H1 (cell line): Measurements from ENCODE around the gene APOL5. TPM values are rescaled to one million over a fixed set of nuclear protein-coding genes. Genes with fewer than 3 reads are reported as not detected.

ENCODE experiments used
- CTCF ChIA-PET: fragments of 300-600 bp; sonication (Branson Sonifier 250); formaldehyde crosslinking; loops from one replicate; lab custom pipeline; 2021; ENCODE audit not compliant: partially characterized antibody; lab: Charles Lee
- POLR2A ChIA-PET: fragments of 300-600 bp; sonication (Branson Sonifier 250); formaldehyde crosslinking; loops from one replicate; lab custom pipeline; 2021; ENCODE audit warnings: inconsistent platforms; ENCODE audit not compliant: partially characterized antibody; lab: Charles Lee
- DNase-seq, 2 experiments: peaks; one replicate each; pipeline versions ENCODE4 v3.0.0 to v3.0.0-alpha.2; 2010 to 2022; ENCODE audit warnings: low spot score in 2 of 2, low read depth in 1 of 2, mixed read lengths in 1 of 2
- FAIRE-seq: peaks from 2 replicates; lab custom pipeline; 2011; peaks lifted over from hg19 to GRCh38; lab: Jason Lieb, UNC
- H2AFZ ChIP-seq: 2 replicates; pipeline ENCODE4 v1.8.1; 2012; ENCODE audit warnings: low read length, inconsistent platforms
- H2AK5ac ChIP-seq: 2 replicates; pipeline ENCODE4 v1.6.1; 2013; ENCODE audit warnings: low read depth, low read length
- H2BK120ac ChIP-seq: replicated peaks from 2 replicates; pipeline ENCODE3; 2013; ENCODE audit warnings: low read depth, low read length, inconsistent platforms
- H2BK12ac ChIP-seq: 2 replicates; pipeline ENCODE4 v1.6.1; 2013; ENCODE audit warnings: low read depth, low read length
- H2BK15ac ChIP-seq: 2 replicates; pipeline ENCODE4 v1.6.1; 2013; ENCODE audit warnings: low read length
- H2BK20ac ChIP-seq: 2 replicates; pipeline ENCODE4 v1.6.1; 2013; ENCODE audit warnings: low read length
- H2BK5ac ChIP-seq: 2 replicates; pipeline ENCODE4 v1.6.1; 2013; ENCODE audit warnings: low read depth, low read length
- H3K14ac ChIP-seq: 2 replicates; pipeline ENCODE4 v1.6.1; 2013; ENCODE audit warnings: inconsistent platforms; ENCODE audit not compliant: insufficient read length
- H3K18ac ChIP-seq: 2 replicates; pipeline ENCODE4 v1.6.1; 2013; ENCODE audit warnings: low read length; ENCODE audit errors: extremely low read depth
- H3K23ac ChIP-seq: 2 replicates; pipeline ENCODE4 v1.6.1; 2013; ENCODE audit warnings: inconsistent platforms; ENCODE audit not compliant: insufficient read length
- H3K23me2 ChIP-seq: 2 replicates; pipeline ENCODE4 v1.6.1; 2013; ENCODE audit warnings: low read depth, low read length
- H3K27ac ChIP-seq: 2 replicates; pipeline ENCODE4 v1.6.1; 2011; ENCODE audit warnings: low read depth, low read length, inconsistent platforms
- H3K27me3 ChIP-seq, 4 experiments: replicated peaks in 1 of 4; 1 replicate in 1 of 4; 2 replicates in 3 of 4; pipeline versions ENCODE4 v1.6.1 to v1.8.1; 2011 to 2013; ENCODE audit warnings: low read length in 3 of 4, mild to moderate bottlenecking in 3 of 4, inconsistent platforms in 2 of 4, mixed read lengths in 2 of 4, moderate library complexity in 1 of 4; ENCODE audit not compliant: control insufficient read depth in 3 of 4, insufficient read depth in 3 of 4; ENCODE audit errors: extremely low read depth in 1 of 4
- H3K36me3 ChIP-seq, 4 experiments: 2 replicates each; pipeline versions ENCODE4 v1.6.1 to v1.8.1; 2011 to 2013; ENCODE audit warnings: mild to moderate bottlenecking in 4 of 4, low read length in 3 of 4, moderate library complexity in 2 of 4, control low read depth in 1 of 4, inconsistent platforms in 1 of 4; ENCODE audit not compliant: insufficient read depth in 4 of 4, control insufficient read depth in 2 of 4
- H3K4ac ChIP-seq: replicated peaks from 2 replicates; pipeline ENCODE3; 2013; ENCODE audit warnings: low read length, low read depth, mixed read lengths, inconsistent platforms; ENCODE audit not compliant: insufficient read length
- H3K4me1 ChIP-seq, 4 experiments: replicated peaks in 1 of 4; 1 replicate in 1 of 4; 2 replicates in 3 of 4; pipeline versions ENCODE4 v1.6.1 to v1.8.1; 2011 to 2013; ENCODE audit warnings: low read length in 3 of 4, inconsistent platforms in 2 of 4, mixed read lengths in 1 of 4; ENCODE audit not compliant: insufficient read depth in 4 of 4, control insufficient read depth in 3 of 4
- H3K4me2 ChIP-seq, 2 experiments: 2 replicates each; pipeline versions ENCODE4 v1.6.1 to v1.8.1; 2011 to 2013; ENCODE audit warnings: low read depth in 2 of 2, low read length in 2 of 2, control low read depth in 1 of 2, inconsistent platforms in 1 of 2, mild to moderate bottlenecking in 1 of 2; ENCODE audit not compliant: insufficient read depth in 1 of 2
- H3K4me3 ChIP-seq, 4 experiments: fragments of 200-600, 300-600 bp in 1 of 4; sonication (generic), shearing (Covaris generic), sonication (Bioruptor Twin) in 1 of 4; 2 replicates each; pipeline versions ENCODE4 v1.5.1 to v1.8.1; 2011 to 2016; ENCODE audit warnings: low read length in 4 of 4, low read depth in 3 of 4, control low read depth in 2 of 4, inconsistent platforms in 2 of 4, mild to moderate bottlenecking in 2 of 4, mixed read lengths in 1 of 4, moderate library complexity in 1 of 4; ENCODE audit not compliant: insufficient read depth in 2 of 4; ENCODE audit errors: extremely low read depth in 1 of 4
- H3K56ac ChIP-seq: replicated peaks from 2 replicates; pipeline ENCODE3; 2013; ENCODE audit warnings: low read depth, mild to moderate bottlenecking, mixed read lengths, low read length, inconsistent platforms; ENCODE audit not compliant: insufficient read length
- H3K79me1 ChIP-seq: 2 replicates; pipeline ENCODE4 v1.6.1; 2013; ENCODE audit warnings: low read depth, low read length, control low read depth
- H3K79me2 ChIP-seq, 2 experiments: 2 replicates each; pipeline versions ENCODE4 v1.6.1 to v1.8.1; 2012 to 2013; ENCODE audit warnings: low read length in 2 of 2, mild to moderate bottlenecking in 2 of 2, inconsistent platforms in 1 of 2; ENCODE audit not compliant: insufficient read depth in 2 of 2, control insufficient read depth in 1 of 2
- H3K9ac ChIP-seq, 4 experiments: replicated peaks in 1 of 4; 1 replicate in 1 of 4; 2 replicates in 3 of 4; pipeline versions ENCODE4 v1.6.1 to v1.8.1; 2011 to 2013; ENCODE audit warnings: low read depth in 3 of 4, low read length in 3 of 4, control low read depth in 2 of 4, mild to moderate bottlenecking in 2 of 4, moderate library complexity in 2 of 4, inconsistent platforms in 1 of 4; ENCODE audit errors: extremely low read depth in 1 of 4
- H3K9me3 ChIP-seq, 2 experiments: 2 replicates each; pipeline versions ENCODE4 v1.6.1 to v1.8.1; 2012 to 2013; ENCODE audit warnings: mild to moderate bottlenecking in 2 of 2, moderate library complexity in 2 of 2, control low read depth in 1 of 2, inconsistent platforms in 1 of 2, low read depth in 1 of 2, low read length in 1 of 2, mixed read lengths in 1 of 2; ENCODE audit not compliant: insufficient read depth in 2 of 2
- H4K20me1 ChIP-seq, 2 experiments: replicated peaks in 1 of 2; 2 replicates each; pipeline versions ENCODE3 to v1.8.1; 2011 to 2013; ENCODE audit warnings: inconsistent platforms in 2 of 2, low read length in 2 of 2, mild to moderate bottlenecking in 1 of 2; ENCODE audit not compliant: insufficient read depth in 2 of 2, control insufficient read depth in 1 of 2
- H4K5ac ChIP-seq: 2 replicates; pipeline ENCODE4 v1.6.1; 2013; ENCODE audit warnings: low read length, low read depth, mixed read lengths, inconsistent platforms; ENCODE audit not compliant: insufficient read length
- H4K8ac ChIP-seq: 2 replicates; pipeline ENCODE4 v1.8.0; 2013; ENCODE audit warnings: mild to moderate bottlenecking, moderate library complexity, low read length, inconsistent platforms; ENCODE audit not compliant: insufficient read depth; ENCODE audit errors: extremely low read depth
- H4K91ac ChIP-seq: replicated peaks from 2 replicates; pipeline ENCODE3; 2013; ENCODE audit warnings: low read length, mixed read lengths, inconsistent platforms; ENCODE audit not compliant: insufficient read length
- KDM4A ChIP-seq: IDR thresholded peaks from one replicate; pipeline ENCODE4 v1.7.1; 2012; ENCODE audit warnings: low read depth, mild to moderate bottlenecking, moderate library complexity, low read length, inconsistent platforms; ENCODE audit not compliant: severe bottlenecking
- KDM5A ChIP-seq: fragments of 200-600 bp; IDR thresholded peaks from 2 replicates; pipeline ENCODE4 v1.7.1; 2012; ENCODE audit warnings: mild to moderate bottlenecking, low read length, inconsistent platforms, mixed read lengths
- POLR2AphosphoS5 ChIP-seq: IDR thresholded peaks from 2 replicates; pipeline ENCODE4 v1.6.1; 2011; ENCODE audit warnings: low read depth, low read length
- RAD21 ChIP-seq, 2 experiments: IDR thresholded peaks in 1 of 2; conservative IDR thresholded peaks in 1 of 2; 2 replicates each; pipeline ENCODE4 v1.6.1; 2011; ENCODE audit warnings: low read depth in 2 of 2, low read length in 2 of 2, improper control_type of control experiment in 1 of 2, inconsistent platforms in 1 of 2, mild to moderate bottlenecking in 1 of 2, moderate library complexity in 1 of 2
- RBBP5 ChIP-seq: IDR thresholded peaks from 2 replicates; pipeline ENCODE4 v1.7.1; 2012; ENCODE audit warnings: low read depth, mild to moderate bottlenecking, inconsistent platforms, low read length, moderate library complexity, borderline replicate concordance
- SAP30 ChIP-seq: fragments of 300-600 bp; sonication (generic); IDR thresholded peaks from 2 replicates; pipeline ENCODE4 v1.7.1; 2012; ENCODE audit warnings: low read length, moderate library complexity, mild to moderate bottlenecking, inconsistent platforms; ENCODE audit not compliant: insufficient read depth, insufficient replicate concordance
- SP2 ChIP-seq: IDR thresholded peaks from 2 replicates; pipeline ENCODE4 v1.6.1; 2012; ENCODE audit warnings: mild to moderate bottlenecking, low read length, inconsistent platforms
- SP4 ChIP-seq: IDR thresholded peaks from 2 replicates; pipeline ENCODE4 v1.6.1; 2012; ENCODE audit warnings: low read length, inconsistent platforms
- WGBS, 2 experiments: shearing (Covaris generic) in 1 of 2; methylation state at CpG; one replicate each; pipeline versions ENCODE4 v1.1.6 to v1.1.7; 2013 to 2015; ENCODE audit warnings: low lambda C conversion rate in 2 of 2, mixed read lengths in 2 of 2, inconsistent platforms in 1 of 2, low coverage in 1 of 2, missing lambda C conversion rate in 1 of 2; ENCODE audit not compliant: insufficient replicate concordance in 2 of 2, insufficient coverage in 1 of 2, insufficient read length in 1 of 2; ENCODE audit errors: extremely low coverage in 1 of 2, missing lambda C conversion rate in 1 of 2; 5-methylcytosine and 5-hydroxymethylcytosine counted together
- polyA plus RNA-seq, 7 experiments: library from polyadenylated mRNA; depleted of rRNA in 3 of 7; stranded (reverse) in 5 of 7; unstranded in 2 of 7; fragments of >200 nt in 5 of 7; fragments of 200-250 nt in 2 of 7; gene quantifications; 1 replicate in 5 of 7; 2 replicates in 1 of 7; 4 replicates in 1 of 7; pipeline versions ENCODE4 v1.2.1 to v1.2.3, GENCODE V29; 2011 to 2013; ENCODE audit warnings: missing spikeins in 2 of 7, mixed read lengths in 2 of 7
- total RNA-seq: library from RNA; stranded (reverse); fragmentation: NEBNext Ultra II Directional; extraction: Animal tissue kit (Norgen Biotek cat#: 25700); gene quantifications from 2 replicates; pipeline ENCODE4 v1.2.1, GENCODE V29; 2021
- TF ChIP-seq, protein P1 (sequence below): IDR thresholded peaks from 2 replicates; pipeline ENCODE4 v1.6.1; 2012; ENCODE audit warnings: low read length, inconsistent platforms
- TF ChIP-seq, protein P2 (sequence below): IDR thresholded peaks from 2 replicates; pipeline ENCODE4 v1.6.1; 2011; ENCODE audit warnings: low read depth, mild to moderate bottlenecking, low read length; ENCODE audit not compliant: insufficient read depth

Gene APOL5
- total and polyA plus RNA-seq, 2 of the 8 experiments (the other 6 are each of a cell fraction or from before 2014, with no cell fraction given), result not detected

GRCh38 chr22:35739931-35740380, 22.3 kb downstream of the APOL5 start:
- Histone ChIP-seq H2BK5ac (no peak overlapping the region; the same call in 1 of the 2 replicates), H3K4me1 (no peaks in the 10 kb centered on the region), H4K20me1 (no peaks in the 10 kb centered on the region), H3K14ac (no peak overlapping the region), H3K9ac (no peak overlapping the region), H3K4me2 (no peak overlapping the region), H3K27me3 (no peaks in the 10 kb centered on the region), H3K27ac (no peak overlapping the region), H3K36me3 (peaks cover 0 to 20% (median 7%) of the 10 kb centered on the region in 4 experiments; a peak in 4 of 8 replicates), H3K18ac (no peak overlapping the region), H2BK15ac (no peak overlapping the region), H3K23me2 (0 out of 2 replicates have a peak, but pooled peaks cover 3% of the 10 kb centered on the region), H2BK20ac (no peak overlapping the region), H3K79me2 (no peaks in the 10 kb centered on the region), H3K56ac (no peak overlapping the region), H2BK12ac (no peak overlapping the region), H3K23ac (no peak overlapping the region), H2BK120ac (no peak overlapping the region), H3K9me3 (peaks cover 3 to 8% of the 10 kb centered on the region in 2 experiments; a peak in 3 of 4 replicates), H3K4ac (no peak overlapping the region), H3K4me3 (no peak overlapping the region), H4K5ac (no peak overlapping the region), H4K8ac (no peak overlapping the region), H2AK5ac (no peak overlapping the region), H3K79me1 (no peaks in the 10 kb centered on the region), H2AFZ (no peak overlapping the region), H4K91ac (no peak overlapping the region)
- POLR2A ChIA-PET, result interaction anchor here (0.5 kb wide), 1 partner anchor 96 kb away, joined by 3 read pairs; no protein-coding TSS in a partner anchor
- DNase-seq, result no peak
- FAIRE-seq, result no peak
- CTCF ChIA-PET, result interaction anchor here (0.6 to 5.6 kb wide), 13 partner anchors 8 to 186 kb away, joined by 3 to 30 read pairs (median 6); no protein-coding TSS in a partner anchor
- WGBS, 2 experiments, result 93% methylated on average over 3 of the region's 3 CpGs; no CpG with 5 or more reads in 1 of the 2 experiments
- TF ChIP-seq, protein P1, sequence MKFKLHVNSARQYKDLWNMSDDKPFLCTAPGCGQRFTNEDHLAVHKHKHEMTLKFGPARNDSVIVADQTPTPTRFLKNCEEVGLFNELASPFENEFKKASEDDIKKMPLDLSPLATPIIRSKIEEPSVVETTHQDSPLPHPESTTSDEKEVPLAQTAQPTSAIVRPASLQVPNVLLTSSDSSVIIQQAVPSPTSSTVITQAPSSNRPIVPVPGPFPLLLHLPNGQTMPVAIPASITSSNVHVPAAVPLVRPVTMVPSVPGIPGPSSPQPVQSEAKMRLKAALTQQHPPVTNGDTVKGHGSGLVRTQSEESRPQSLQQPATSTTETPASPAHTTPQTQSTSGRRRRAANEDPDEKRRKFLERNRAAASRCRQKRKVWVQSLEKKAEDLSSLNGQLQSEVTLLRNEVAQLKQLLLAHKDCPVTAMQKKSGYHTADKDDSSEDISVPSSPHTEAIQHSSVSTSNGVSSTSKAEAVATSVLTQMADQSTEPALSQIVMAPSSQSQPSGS, result no peak
- TF ChIP-seq KDM4A (no peak), RAD21 (IDR thresholded peaks at IDR 0.05 in 1 of 2, conservative IDR thresholded peaks at IDR 0.05 in 1 of 2; ENCODE audit: low read depth in 2 of 2, low read length in 2 of 2) (no peak), SP2 (no peak), KDM5A (no peak), SP4 (no peak), POLR2AphosphoS5 (no peak), SAP30 (no peak), RBBP5 (no peak)
- TF ChIP-seq, protein P2, sequence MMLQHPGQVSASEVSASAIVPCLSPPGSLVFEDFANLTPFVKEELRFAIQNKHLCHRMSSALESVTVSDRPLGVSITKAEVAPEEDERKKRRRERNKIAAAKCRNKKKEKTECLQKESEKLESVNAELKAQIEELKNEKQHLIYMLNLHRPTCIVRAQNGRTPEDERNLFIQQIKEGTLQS, result no peak
